ENCODE data around the gene ALPK3. TPM values are rescaled to one million over a fixed set of nuclear protein-coding genes. Genes with fewer than 3 reads are reported as not detected.
A peak's percentile ranks its signal among the peaks of the same experiment; 100 is the strongest.

ALPK3 gene
- total and polyA plus RNA-seq, 9 of the 15 experiments (the other 6 are each of a cell fraction or from before 2014, with no cell fraction given) = 0.04 to 1.0 (median 0.07) TPM; not detected in 2

DNA sequence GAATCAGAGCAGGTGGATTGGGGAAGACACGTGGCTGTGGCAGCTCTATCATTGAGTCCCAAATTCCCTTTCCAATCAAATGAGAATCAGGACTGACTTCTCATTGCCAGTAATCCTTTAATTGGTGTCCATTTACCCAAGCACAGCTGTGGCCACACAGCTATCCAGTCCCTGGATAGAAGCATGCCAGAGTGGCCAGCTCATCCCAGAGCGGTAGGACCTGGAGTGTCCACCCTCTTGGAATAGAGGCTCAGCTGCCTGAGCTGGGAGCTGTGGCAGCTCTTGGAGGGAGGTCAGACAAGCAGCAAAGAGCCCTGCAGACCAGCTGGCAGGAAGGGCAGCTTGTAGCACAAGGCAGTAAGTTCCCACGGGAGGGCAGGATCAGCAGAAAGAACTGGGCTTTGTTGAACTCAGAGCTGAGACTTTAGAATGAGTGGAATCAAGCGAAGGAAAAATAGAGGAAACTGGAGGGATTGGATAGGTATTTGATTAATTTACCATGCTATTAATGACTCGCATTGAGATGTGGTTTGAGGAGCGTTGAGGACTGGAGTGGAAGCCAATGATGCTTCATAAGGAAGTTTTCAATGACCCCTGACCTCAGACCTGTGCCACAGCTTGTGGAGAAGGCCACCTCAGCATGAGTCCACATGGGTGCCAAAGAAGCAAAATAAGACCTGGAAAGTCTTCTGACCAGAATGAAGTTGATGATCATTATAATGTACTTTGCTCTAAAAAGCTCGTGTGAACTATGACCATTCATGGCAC is 6.9 kb upstream of the ALPK3 start (continued):
- TF ChIP-seq, protein P1, sequence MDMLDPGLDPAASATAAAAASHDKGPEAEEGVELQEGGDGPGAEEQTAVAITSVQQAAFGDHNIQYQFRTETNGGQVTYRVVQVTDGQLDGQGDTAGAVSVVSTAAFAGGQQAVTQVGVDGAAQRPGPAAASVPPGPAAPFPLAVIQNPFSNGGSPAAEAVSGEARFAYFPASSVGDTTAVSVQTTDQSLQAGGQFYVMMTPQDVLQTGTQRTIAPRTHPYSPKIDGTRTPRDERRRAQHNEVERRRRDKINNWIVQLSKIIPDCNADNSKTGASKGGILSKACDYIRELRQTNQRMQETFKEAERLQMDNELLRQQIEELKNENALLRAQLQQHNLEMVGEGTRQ (CRISPR knock-in tag; IDR thresholded peaks at IDR 0.05) = no peak
- no peak for TF ChIP-seq MTF1 (CRISPR knock-in tag; IDR thresholded peaks at IDR 0.05; ENCODE audit: borderline replicate concordance)
- TF ChIP-seq SMARCA4 (IDR thresholded peaks at IDR 0.05) = no peak
- no peak for TF ChIP-seq RCOR1 (IDR thresholded peaks at IDR 0.05; ENCODE audit: borderline replicate concordance in 1 of 2, low read depth in 2 of 2, low read length in 2 of 2)
- no peak for TF ChIP-seq ZNF354B (CRISPR knock-in tag; IDR thresholded peaks at IDR 0.05)
- no peak for TF ChIP-seq CBX2 (IDR thresholded peaks at IDR 0.05; ENCODE audit: insufficient read depth, low read length, poor library complexity, severe bottlenecking)
- no peak for TF ChIP-seq HOXB6 (CRISPR knock-in tag; IDR thresholded peaks at IDR 0.05; ENCODE audit: borderline replicate concordance)

DNA sequence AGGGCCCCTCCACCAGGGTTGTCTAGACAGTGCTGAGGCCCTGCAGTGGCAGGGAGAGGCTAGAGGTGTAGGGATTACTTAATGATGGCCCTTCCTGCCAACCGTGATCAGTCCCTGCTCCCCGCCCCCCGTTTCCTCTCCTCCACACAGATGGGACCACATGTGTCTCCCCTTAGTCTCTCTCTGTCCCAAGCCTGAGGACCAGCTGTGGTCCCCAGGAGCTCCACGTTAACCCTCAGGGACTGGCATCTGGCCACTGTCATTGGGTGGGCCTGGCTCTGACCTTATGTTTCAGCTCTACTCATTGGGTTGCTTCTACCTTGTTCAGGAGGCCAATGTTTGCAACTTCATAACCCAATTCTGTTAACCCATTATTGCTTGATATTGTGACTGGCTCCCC is 6.0 kb upstream of the ALPK3 start:
- DNase-seq (ENCODE audit: extremely low read depth in 1 of 4, low spot score in 3 of 4) (no peak), FAIRE-seq (no peak), ATAC-seq (peak; percentile 20; the same call in 2 of the 3 replicates)
- BruUV-seq (replicated peaks) = no TSS peak
- H3K4me2 ChIP-seq (ENCODE audit: insufficient read depth, low read length) = no peak overlapping the region
- H3K9me3 ChIP-seq (replicated peaks; ENCODE audit: control insufficient read depth, insufficient read depth, low read depth, low read length) = no peaks in the 10 kb centered on the region
- POLR2A ChIA-PET = interaction anchor here (0.6 to 3.3 kb wide), 4 partner anchors 11 to 304 kb away, joined by 3 to 15 read pairs (median 3); no protein-coding TSS in a partner anchor
- H3K27me3 ChIP-seq (ENCODE audit: control insufficient read depth in 2 of 2, insufficient read depth in 2 of 2, low read length in 2 of 2) = no peaks in the 10 kb centered on the region
- WGBS (ENCODE audit: insufficient coverage, low coverage, missing lambda C conversion rate) = 54% methylated on average over 4 of the region's 4 CpGs
- no peak overlapping the region for H3K27ac ChIP-seq (ENCODE audit: extremely low read depth, low read depth, low read length)
- CTCF ChIA-PET (ENCODE audit: low intra/inter-chr PET ratio) = no interaction called here
- H2AFZ ChIP-seq (ENCODE audit: low read depth, low read length) = no peak overlapping the region
- peaks cover 4% of the 10 kb centered on the region; the same call in 2 of the 3 replicates for H3K36me3 ChIP-seq (ENCODE audit: control insufficient read depth, insufficient read depth, low read length)
- H3K9me1 ChIP-seq (ENCODE audit: control insufficient read depth, insufficient read depth, low read length) = no peaks in the 10 kb centered on the region
- in situ Hi-C loops (cut with MboI) = no loop called here
- no peak overlapping the region for H3K9ac ChIP-seq (ENCODE audit: insufficient read depth in 1 of 2, low read depth in 2 of 2, low read length in 2 of 2)
- intact Hi-C loops (cut with micrococcal nuclease) = no loop called here
- 0 out of 2 replicates have a peak, but pooled peaks cover 3% of the 10 kb centered on the region for H4K20me1 ChIP-seq (replicated peaks; ENCODE audit: control insufficient read depth, insufficient read depth, low read length)
- H3K4me1 ChIP-seq (replicated peaks in 1 of 2; ENCODE audit: control insufficient read depth in 2 of 2, insufficient read depth in 2 of 2, low read length in 2 of 2) = no peaks in the 10 kb centered on the region; a peak in 1 of 5 replicates
- no peak overlapping the region for H3K4me3 ChIP-seq
- no peaks in the 10 kb centered on the region for H3K79me2 ChIP-seq (ENCODE audit: control insufficient read depth, insufficient read depth, low read length)
- TF ChIP-seq DDX20 (tag; IDR thresholded peaks at IDR 0.05; ENCODE audit: low read depth) (no peak), XRCC5 (IDR thresholded peaks at IDR 0.05; ENCODE audit: low read depth, low read length) (no peak), HEY1 (CRISPR knock-in tag; IDR thresholded peaks at IDR 0.05; ENCODE audit: borderline replicate concordance) (no peak), STAT5B (CRISPR knock-in tag; IDR thresholded peaks at IDR 0.05) (no peak), PHF20 (IDR thresholded peaks at IDR 0.05; ENCODE audit: partially characterized antibody) (no peak), STAT5A (IDR thresholded peaks at IDR 0.05; ENCODE audit: borderline replicate concordance, low read length) (no peak)
- TF ChIP-seq, protein P2, sequence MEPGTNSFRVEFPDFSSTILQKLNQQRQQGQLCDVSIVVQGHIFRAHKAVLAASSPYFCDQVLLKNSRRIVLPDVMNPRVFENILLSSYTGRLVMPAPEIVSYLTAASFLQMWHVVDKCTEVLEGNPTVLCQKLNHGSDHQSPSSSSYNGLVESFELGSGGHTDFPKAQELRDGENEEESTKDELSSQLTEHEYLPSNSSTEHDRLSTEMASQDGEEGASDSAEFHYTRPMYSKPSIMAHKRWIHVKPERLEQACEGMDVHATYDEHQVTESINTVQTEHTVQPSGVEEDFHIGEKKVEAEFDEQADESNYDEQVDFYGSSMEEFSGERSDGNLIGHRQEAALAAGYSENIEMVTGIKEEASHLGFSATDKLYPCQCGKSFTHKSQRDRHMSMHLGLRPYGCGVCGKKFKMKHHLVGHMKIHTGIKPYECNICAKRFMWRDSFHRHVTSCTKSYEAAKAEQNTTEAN (CRISPR knock-in tag; IDR thresholded peaks at IDR 0.05) = no peak
- TF ChIP-seq, protein P3, sequence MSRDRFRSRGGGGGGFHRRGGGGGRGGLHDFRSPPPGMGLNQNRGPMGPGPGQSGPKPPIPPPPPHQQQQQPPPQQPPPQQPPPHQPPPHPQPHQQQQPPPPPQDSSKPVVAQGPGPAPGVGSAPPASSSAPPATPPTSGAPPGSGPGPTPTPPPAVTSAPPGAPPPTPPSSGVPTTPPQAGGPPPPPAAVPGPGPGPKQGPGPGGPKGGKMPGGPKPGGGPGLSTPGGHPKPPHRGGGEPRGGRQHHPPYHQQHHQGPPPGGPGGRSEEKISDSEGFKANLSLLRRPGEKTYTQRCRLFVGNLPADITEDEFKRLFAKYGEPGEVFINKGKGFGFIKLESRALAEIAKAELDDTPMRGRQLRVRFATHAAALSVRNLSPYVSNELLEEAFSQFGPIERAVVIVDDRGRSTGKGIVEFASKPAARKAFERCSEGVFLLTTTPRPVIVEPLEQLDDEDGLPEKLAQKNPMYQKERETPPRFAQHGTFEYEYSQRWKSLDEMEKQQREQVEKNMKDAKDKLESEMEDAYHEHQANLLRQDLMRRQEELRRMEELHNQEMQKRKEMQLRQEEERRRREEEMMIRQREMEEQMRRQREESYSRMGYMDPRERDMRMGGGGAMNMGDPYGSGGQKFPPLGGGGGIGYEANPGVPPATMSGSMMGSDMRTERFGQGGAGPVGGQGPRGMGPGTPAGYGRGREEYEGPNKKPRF (IDR thresholded peaks at IDR 0.05; ENCODE audit: low read depth, low read length) = no peak
- TF ChIP-seq, protein P4, sequence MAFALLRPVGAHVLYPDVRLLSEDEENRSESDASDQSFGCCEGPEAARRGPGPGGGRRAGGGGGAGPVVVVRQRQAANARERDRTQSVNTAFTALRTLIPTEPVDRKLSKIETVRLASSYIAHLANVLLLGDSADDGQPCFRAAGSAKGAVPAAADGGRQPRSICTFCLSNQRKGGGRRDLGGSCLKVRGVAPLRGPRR (CRISPR knock-in tag; IDR thresholded peaks at IDR 0.05) = no peak

Measured in K562 (cell line).